ENCODE data around the gene FSTL4. TPM values are rescaled to one million over a fixed set of nuclear protein-coding genes. Genes with fewer than 3 reads are reported as not detected.

Gene FSTL4
- total and polyA plus RNA-seq, 2 of the 4 experiments (the other 2 are of a cell fraction), result 0.18 TPM; not detected in 1

DNA sequence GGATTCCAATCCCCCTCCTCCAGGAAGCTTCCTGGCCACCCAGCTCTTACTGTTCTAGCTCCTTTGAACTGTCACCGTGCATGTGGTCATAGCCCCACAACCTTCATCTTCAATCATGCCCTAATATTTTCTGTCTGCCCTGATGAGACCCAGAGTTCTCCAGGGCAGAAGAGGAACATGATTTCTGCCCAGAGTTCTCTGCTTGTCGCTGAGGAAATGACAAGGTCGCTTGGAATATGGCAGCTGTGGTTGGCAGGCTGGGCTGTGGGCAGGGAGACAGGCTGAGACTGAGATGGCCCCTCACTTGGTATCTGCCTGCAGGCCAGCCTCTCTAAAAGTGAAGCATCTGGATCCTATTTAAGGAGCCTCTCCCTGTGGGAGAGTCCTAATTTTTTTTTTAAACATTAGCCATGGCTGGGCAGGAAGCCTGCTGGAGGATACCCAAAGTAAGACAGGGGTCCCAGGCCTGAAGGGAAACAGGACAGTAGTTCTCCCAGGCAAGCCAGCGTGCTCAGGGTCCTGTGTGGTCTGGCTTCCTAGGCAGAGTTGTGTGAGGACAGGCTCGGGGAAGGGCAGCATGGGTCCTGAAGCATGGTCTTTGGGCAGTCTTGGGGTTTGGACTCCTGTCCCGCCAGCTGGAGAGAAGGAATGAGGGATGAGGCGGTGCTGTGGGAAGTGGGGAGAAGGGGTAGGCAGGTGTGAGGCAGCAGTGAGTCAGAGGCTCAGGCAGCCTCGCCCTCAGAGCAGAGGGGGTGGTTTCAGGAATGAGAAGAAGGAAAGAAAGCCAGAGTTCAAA lies 242.1 kb downstream of the FSTL4 start:
- no peaks in the 10 kb centered on the region for H4K20me1 ChIP-seq (ENCODE audit: insufficient read depth, low read length)
- H3K56ac ChIP-seq (ENCODE audit: extremely low read depth, insufficient read depth, low read length), result no peak overlapping the region
- no peak overlapping the region for H2BK5ac ChIP-seq (ENCODE audit: low read depth, low read length, poor library complexity, severe bottlenecking)
- H2AK9ac ChIP-seq (replicated peaks; ENCODE audit: low read depth, low read length, poor library complexity), result no peak overlapping the region
- H3K27ac ChIP-seq (ENCODE audit: insufficient read depth, low read length), result no peak overlapping the region
- H3K18ac ChIP-seq (ENCODE audit: low read depth, low read length), result no peak overlapping the region
- intact Hi-C loops (cut with micrococcal nuclease), result no loop called here
- no peaks in the 10 kb centered on the region for H3K79me1 ChIP-seq (ENCODE audit: low read depth in 1 of 2, low read length in 2 of 2)
- H2BK15ac ChIP-seq (ENCODE audit: low read depth, low read length), result no peak overlapping the region
- no peak overlapping the region for H2BK120ac ChIP-seq (ENCODE audit: low read depth, low read length)
- no peaks in the 10 kb centered on the region for H3K9me1 ChIP-seq (ENCODE audit: insufficient read depth, low read length)
- H3K27me3 ChIP-seq (ENCODE audit: control insufficient read depth, insufficient read depth, low read length), result peaks cover 7% of the 10 kb centered on the region; the same call in 1 of the 2 replicates
- H3K14ac ChIP-seq (replicated peaks; ENCODE audit: low read depth, low read length), result no peak overlapping the region
- no peak overlapping the region for H2AK5ac ChIP-seq (ENCODE audit: low read depth, low read length)
- in situ Hi-C loops (cut with MboI; ENCODE audit: low sequenced_read_pairs), result no loop called here
- H3K4me2 ChIP-seq (ENCODE audit: low read depth, low read length), result no peak overlapping the region
- no peak overlapping the region for H2AFZ ChIP-seq (replicated peaks; ENCODE audit: low read length, poor library complexity)
- H4K91ac ChIP-seq (ENCODE audit: insufficient read depth, low read depth, low read length), result no peak overlapping the region
- no peaks in the 10 kb centered on the region for H3K4me1 ChIP-seq (ENCODE audit: control insufficient read depth, insufficient read depth, low read length)
- TF ChIP-seq RCOR1 (IDR thresholded peaks at IDR 0.05; ENCODE audit: insufficient replicate concordance, low read length) (no peak), CEBPB (IDR thresholded peaks at IDR 0.05; ENCODE audit: low read depth, low read length) (no peak), MAFK (IDR thresholded peaks at IDR 0.05; ENCODE audit: low read depth, low read length) (no peak), CHD1 (IDR thresholded peaks at IDR 0.05; ENCODE audit: low read depth, low read length) (no peak), NFE2L2 (IDR thresholded peaks at IDR 0.05; ENCODE audit: low read depth, low read length) (no peak), MXI1 (IDR thresholded peaks at IDR 0.05; ENCODE audit: borderline replicate concordance, low read depth, low read length) (no peak), MAZ (IDR thresholded peaks at IDR 0.05; ENCODE audit: borderline replicate concordance, low read depth, low read length) (no peak), FOS (IDR thresholded peaks at IDR 0.05; ENCODE audit: low read depth, low read length) (no peak), SMC3 (IDR thresholded peaks at IDR 0.05; ENCODE audit: low read depth, low read length) (no peak), RFX5 (IDR thresholded peaks at IDR 0.05; ENCODE audit: low read depth, low read length) (no peak), POLR2A (IDR thresholded peaks at IDR 0.05; ENCODE audit: low read depth, low read length) (no peak), RAD21 (IDR thresholded peaks at IDR 0.05; ENCODE audit: low read length) (no peak)
- TF ChIP-seq, protein P1, sequence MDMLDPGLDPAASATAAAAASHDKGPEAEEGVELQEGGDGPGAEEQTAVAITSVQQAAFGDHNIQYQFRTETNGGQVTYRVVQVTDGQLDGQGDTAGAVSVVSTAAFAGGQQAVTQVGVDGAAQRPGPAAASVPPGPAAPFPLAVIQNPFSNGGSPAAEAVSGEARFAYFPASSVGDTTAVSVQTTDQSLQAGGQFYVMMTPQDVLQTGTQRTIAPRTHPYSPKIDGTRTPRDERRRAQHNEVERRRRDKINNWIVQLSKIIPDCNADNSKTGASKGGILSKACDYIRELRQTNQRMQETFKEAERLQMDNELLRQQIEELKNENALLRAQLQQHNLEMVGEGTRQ (IDR thresholded peaks at IDR 0.05; ENCODE audit: low read depth, low read length), result no peak
- TF ChIP-seq, protein P2, sequence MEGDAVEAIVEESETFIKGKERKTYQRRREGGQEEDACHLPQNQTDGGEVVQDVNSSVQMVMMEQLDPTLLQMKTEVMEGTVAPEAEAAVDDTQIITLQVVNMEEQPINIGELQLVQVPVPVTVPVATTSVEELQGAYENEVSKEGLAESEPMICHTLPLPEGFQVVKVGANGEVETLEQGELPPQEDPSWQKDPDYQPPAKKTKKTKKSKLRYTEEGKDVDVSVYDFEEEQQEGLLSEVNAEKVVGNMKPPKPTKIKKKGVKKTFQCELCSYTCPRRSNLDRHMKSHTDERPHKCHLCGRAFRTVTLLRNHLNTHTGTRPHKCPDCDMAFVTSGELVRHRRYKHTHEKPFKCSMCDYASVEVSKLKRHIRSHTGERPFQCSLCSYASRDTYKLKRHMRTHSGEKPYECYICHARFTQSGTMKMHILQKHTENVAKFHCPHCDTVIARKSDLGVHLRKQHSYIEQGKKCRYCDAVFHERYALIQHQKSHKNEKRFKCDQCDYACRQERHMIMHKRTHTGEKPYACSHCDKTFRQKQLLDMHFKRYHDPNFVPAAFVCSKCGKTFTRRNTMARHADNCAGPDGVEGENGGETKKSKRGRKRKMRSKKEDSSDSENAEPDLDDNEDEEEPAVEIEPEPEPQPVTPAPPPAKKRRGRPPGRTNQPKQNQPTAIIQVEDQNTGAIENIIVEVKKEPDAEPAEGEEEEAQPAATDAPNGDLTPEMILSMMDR (conservative IDR thresholded peaks at IDR 0.05; ENCODE audit: low read depth, low read length), result no peak
- TF ChIP-seq, protein P3, sequence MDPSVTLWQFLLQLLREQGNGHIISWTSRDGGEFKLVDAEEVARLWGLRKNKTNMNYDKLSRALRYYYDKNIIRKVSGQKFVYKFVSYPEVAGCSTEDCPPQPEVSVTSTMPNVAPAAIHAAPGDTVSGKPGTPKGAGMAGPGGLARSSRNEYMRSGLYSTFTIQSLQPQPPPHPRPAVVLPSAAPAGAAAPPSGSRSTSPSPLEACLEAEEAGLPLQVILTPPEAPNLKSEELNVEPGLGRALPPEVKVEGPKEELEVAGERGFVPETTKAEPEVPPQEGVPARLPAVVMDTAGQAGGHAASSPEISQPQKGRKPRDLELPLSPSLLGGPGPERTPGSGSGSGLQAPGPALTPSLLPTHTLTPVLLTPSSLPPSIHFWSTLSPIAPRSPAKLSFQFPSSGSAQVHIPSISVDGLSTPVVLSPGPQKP (IDR thresholded peaks at IDR 0.05; ENCODE audit: borderline replicate concordance, low read depth, low read length), result no peak
- CTCF ChIA-PET, result no interaction called here
- WGBS, 2 experiments (ENCODE audit: extremely low coverage in 2 of 2, insufficient read length in 1 of 2), result 56% methylated on average over 6 of the region's 8 CpGs; no CpG with 5 or more reads in 1 of the 2 experiments
- H3K4ac ChIP-seq (ENCODE audit: low read depth, low read length), result no peak overlapping the region
- H3K36me3 ChIP-seq (ENCODE audit: control insufficient read depth, insufficient read depth, low read length), result no peaks in the 10 kb centered on the region
- no TSS peak for BruUV-seq (replicated peaks)
- H2BK20ac ChIP-seq (ENCODE audit: low read depth, low read length), result no peak overlapping the region
- H4K5ac ChIP-seq (ENCODE audit: low read depth, low read length), result no peak overlapping the region
- ATAC-seq (ENCODE audit: low read depth) (no peak), DNase-seq (no peak)
- POLR2A ChIA-PET (ENCODE audit: unreplicated experiment), result no interaction called here
- H3K9me3 ChIP-seq (ENCODE audit: control insufficient read depth, insufficient read depth, low read length), result no peaks in the 10 kb centered on the region
- H3K23ac ChIP-seq (ENCODE audit: low read depth, low read length), result no peak overlapping the region
- dilution Hi-C loops (cut with HindIII; ENCODE audit: low sequenced_read_pairs, unreplicated experiment), result no loop called here
- H3K4me3 ChIP-seq (ENCODE audit: insufficient read depth, low read depth, low read length), result no peak overlapping the region
- no peak overlapping the region for H4K8ac ChIP-seq (ENCODE audit: low read depth in 2 of 2, low read length in 2 of 2)
- H3K9ac ChIP-seq (ENCODE audit: low read depth, low read length), result no peak overlapping the region

All from IMR-90 (cell line).